ENCODE measurements around the gene HERC4.
"Not testable (repeated sequence)": the region's sequence is repeated elsewhere in the genome, so short reads cannot be mapped to it uniquely, and the experiment has no call there.

The HERC4 gene

DNA sequence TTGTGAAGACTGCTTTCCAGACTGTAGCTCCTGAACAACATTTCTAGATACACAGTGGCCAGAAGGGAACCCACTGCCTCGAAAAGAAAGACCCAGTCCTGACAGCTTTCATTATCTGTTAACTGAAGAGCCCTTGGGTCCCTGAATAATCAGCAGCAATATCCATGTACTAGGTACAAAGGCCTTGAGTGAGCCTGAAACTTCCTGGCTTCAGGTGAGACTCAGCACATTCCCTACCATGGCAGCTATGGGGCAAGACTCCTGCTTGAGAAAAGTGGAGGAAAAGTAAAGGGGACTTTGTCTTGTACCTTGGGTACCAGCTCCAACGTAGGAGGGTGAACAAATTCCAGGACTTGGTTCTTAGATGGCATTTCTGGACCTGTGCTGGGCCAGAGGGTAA, 97.8 kb downstream of the HERC4 start:
- TF ChIP-seq Cebpa-rat (IDR thresholded peaks at IDR 0.05), result no peak
- Histone ChIP-seq H3K27me3 (no peaks in the 10 kb centered on the region), H3K36me3 (peaks cover 75% of the 10 kb centered on the region), H4K20me1 (no peaks in the 10 kb centered on the region), H3K4me1 (no peaks in the 10 kb centered on the region), H3K9ac (no peak overlapping the region), H3K27ac (no peak overlapping the region), H3K9me3 (peaks cover 7% of the 10 kb centered on the region; the same call in 1 of the 2 replicates), H3K4me3 (no peak overlapping the region), H3K4me2 (no peak overlapping the region)

DNA sequence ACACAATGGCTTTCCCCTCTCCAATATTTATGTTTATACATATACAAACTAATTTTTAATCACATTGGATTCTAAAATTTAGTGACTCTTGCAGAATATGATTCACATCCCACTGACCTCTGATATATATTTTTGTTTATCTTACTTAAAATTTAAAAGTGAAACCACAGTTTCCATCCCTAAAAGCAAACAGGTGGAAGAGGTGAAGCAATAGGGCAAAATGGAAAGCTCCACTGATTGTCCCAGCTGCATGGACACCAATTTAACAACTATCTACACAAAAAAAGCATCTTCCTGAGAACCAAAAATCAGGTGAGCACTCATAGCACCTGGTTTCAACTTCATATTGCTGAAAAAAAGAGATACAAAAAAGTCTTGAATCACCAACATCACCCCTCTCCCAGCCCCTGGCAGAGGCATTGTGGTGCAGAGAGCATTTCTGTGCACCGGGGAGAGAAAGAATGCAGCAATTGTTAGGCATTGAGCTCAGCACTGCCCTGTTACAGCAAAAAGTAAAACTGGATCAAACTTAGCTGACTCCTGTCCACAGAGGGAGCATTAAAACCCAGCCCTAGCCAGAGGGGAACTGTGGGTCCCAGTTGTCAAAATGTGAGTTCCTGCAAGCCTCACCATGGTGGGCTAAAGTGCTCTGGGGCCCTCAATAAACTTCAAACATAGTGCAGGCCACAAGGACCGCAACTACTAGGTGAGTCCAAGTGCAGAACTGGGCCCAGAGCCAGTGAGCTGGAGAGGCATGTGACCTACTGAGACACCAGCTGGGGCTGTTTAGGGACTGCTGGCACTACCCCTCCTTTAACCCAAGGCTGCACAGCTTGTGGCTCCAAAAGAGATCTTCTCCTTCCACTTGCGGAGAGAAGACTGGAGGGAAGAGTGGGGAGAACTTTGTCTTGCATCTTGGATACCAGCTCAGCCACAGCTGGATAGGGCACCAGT, 98.5 kb downstream of the HERC4 start:
- peaks cover 81% of the 10 kb centered on the region for H3K36me3 ChIP-seq
- H3K27ac ChIP-seq, result no peak overlapping the region

DNA sequence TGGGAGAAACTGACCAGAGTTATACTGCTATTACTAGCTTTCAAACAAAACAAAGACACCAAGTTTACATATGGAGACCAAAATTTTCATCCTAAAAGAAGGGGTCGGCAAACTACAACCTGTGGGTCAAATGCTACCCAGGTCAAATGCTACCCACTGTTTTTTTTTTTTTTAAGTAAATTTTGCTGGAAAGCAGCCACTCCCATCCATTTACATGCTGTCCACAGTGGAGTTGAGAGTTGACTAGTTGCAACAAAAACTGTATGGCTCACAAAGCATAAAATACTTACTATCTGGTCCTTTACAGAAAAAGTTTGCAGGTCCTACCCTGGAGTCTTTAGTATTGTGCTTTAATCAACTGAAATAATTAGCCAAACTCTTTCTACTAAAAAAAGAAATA, 99.2 kb downstream of the HERC4 start:
- Histone ChIP-seq H3K4me3 (no peak overlapping the region), H3K27ac (no peak overlapping the region), H4K20me1 (no peaks in the 10 kb centered on the region), H3K36me3 (peaks cover 77% of the 10 kb centered on the region), H3K4me1 (no peaks in the 10 kb centered on the region), H3K9me3 (peaks cover 18% of the 10 kb centered on the region), H3K27me3 (no peaks in the 10 kb centered on the region), H3K4me2 (no peak overlapping the region), H3K9ac (no peak overlapping the region)
- TF ChIP-seq Cebpa-rat (IDR thresholded peaks at IDR 0.05), result no peak

More for the DNA sequence above, 98.5 kb downstream of the HERC4 start:
- no peak overlapping the region for H3K9ac ChIP-seq
- no peaks in the 10 kb centered on the region for H3K27me3 ChIP-seq
- no peak overlapping the region for H3K4me3 ChIP-seq
- peaks cover 14% of the 10 kb centered on the region for H3K9me3 ChIP-seq
- no peak overlapping the region for H3K4me2 ChIP-seq
- H4K20me1 ChIP-seq, result no peaks in the 10 kb centered on the region
- no peak for TF ChIP-seq Cebpa-rat (IDR thresholded peaks at IDR 0.05)
- no peaks in the 10 kb centered on the region for H3K4me1 ChIP-seq

DNA sequence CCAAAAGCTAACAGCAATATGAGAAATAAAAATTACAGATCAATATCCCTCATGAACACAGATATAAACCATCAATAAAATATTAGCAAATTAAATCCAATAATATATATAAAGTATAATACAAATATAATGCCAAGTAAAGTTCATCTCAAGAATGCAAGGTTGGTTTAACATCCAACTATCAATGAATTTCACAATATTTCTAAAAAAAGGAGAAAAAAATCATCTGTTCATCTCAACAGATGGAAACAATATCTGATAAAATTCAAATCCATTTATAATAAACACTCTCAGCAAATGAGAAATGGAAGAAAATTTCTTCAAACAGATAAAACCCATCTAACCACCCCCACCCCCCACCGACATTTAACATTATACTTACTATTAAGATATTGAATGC, 103.8 kb downstream of the HERC4 start:
- Histone ChIP-seq H4K20me1 (no peaks in the 10 kb centered on the region), H3K4me2 (no peak overlapping the region), H3K9me3 (peaks cover 18% of the 10 kb centered on the region), H3K36me3 (peaks cover 63% of the 10 kb centered on the region), H3K9ac (no peak overlapping the region), H3K4me3 (no peak overlapping the region), H3K27ac (no peak overlapping the region), H3K4me1 (no peaks in the 10 kb centered on the region), H3K27me3 (no peaks in the 10 kb centered on the region)
- TF ChIP-seq Cebpa-rat (IDR thresholded peaks at IDR 0.05), result no peak

DNA sequence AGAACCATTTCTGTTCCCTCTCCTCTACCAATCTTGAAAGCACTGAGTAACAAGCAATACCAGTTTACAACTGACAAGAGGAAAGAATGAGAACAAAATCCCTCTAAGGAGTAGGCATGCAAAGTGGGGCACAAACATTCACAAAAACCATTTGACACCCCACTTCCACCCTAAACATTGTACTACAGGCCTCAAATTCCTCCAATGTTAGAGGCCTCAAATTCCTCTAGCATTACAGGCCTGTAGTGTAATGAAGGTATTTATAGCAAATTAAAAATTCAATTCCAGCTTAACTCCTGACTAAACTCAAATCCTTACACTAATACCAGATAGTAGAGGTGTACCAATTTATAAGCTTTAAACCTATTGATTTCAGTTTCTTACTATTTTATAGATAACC, 105.2 kb downstream of the HERC4 start:
- Histone ChIP-seq H3K4me1 (no peaks in the 10 kb centered on the region), H3K27ac (no peak overlapping the region), H3K36me3 (peaks cover 67% of the 10 kb centered on the region), H3K9me3 (peaks cover 18% of the 10 kb centered on the region), H4K20me1 (no peaks in the 10 kb centered on the region), H3K9ac (no peak overlapping the region), H3K27me3 (no peaks in the 10 kb centered on the region), H3K4me2 (no peak overlapping the region), H3K4me3 (no peak overlapping the region)
- TF ChIP-seq Cebpa-rat (IDR thresholded peaks at IDR 0.05), result no peak

DNA sequence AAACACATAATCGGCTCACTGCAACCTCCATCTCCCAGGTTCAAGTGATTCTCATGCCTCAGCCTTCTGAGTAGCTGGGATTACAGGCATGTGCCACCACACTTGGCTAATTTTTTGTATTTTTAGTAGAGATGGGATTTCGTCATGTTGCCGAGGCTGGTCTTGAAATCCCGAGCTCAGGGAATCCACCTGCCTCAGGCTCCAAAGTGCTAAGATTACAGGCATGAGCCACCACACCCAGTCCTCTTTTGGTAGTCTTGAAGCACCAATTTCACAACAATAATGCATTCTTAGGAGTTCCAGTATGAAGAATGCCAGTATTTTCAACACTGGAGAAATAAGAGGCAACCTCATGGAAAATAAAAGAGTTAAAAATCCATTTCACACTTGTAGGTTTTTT, 109.0 kb downstream of the HERC4 start:
- H3K36me3 ChIP-seq, result peaks cover 44% of the 10 kb centered on the region
- H3K27ac ChIP-seq, H3K27me3 ChIP-seq: not testable (repeated sequence)

DNA sequence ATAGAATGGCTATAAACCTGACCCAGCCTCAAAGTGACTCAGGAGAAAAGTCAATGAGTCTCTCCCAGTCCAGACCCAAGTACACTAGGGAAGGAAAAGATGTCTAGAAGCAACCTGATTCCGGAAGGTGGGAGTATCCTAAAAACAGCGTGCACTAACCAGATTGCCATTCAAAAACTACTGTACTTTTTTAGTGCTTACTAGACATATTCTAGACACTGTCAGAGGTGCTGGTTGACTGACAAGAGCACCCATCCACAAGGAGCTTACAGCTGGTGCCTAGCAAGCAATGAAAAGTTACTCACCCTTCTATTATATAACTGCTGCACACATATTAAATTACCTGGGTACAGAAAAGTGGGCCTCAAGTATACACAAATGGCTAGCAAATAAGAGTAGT, 109.6 kb downstream of the HERC4 start:
- H3K27me3 ChIP-seq, result no peaks in the 10 kb centered on the region
- no peak for TF ChIP-seq Cebpa-rat (IDR thresholded peaks at IDR 0.05)
- no peak overlapping the region for H3K9ac ChIP-seq
- H3K27ac ChIP-seq, result no peak overlapping the region
- no peak overlapping the region for H3K4me3 ChIP-seq
- no peaks in the 10 kb centered on the region; the same call in 1 of the 2 replicates for H3K9me3 ChIP-seq
- peaks cover 49% of the 10 kb centered on the region for H3K36me3 ChIP-seq
- no peaks in the 10 kb centered on the region for H4K20me1 ChIP-seq
- no peaks in the 10 kb centered on the region for H3K4me1 ChIP-seq
- no peak overlapping the region for H3K4me2 ChIP-seq

More for the DNA sequence above, 109.0 kb downstream of the HERC4 start:
- not testable (repeated sequence) for H3K4me3 ChIP-seq, H3K9ac ChIP-seq, H3K9me3 ChIP-seq, H4K20me1 ChIP-seq, H3K4me2 ChIP-seq, H3K4me1 ChIP-seq

DNA sequence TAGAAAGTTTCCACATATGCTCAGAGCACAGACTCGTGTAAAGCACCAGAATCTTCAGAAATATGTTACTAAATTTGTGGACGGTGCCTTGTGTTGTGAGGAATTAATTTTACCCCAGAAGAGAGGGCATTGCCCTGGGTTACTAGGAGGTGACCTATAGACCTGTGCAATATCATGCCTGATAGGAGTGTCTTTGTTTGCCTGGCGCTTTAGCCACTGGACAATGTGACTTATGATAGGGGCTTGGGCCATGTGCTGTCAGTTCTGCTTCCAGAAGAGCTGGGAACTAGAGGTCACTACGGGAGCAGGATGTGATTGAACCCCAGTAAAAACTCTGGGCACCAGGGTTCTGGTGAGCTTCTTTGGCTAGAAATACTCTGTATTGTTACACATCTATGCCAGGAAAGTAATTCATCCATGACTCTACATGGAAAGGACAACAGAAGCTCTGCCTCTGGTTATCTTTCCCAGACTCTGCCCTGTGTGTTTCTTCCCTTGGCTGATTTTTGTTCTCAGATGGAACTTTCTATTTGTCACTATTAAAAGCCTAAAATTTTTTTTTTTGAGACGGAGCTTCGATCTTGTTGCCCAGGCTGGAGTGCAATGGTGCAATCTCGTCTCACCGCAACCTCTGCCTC, 115.1 kb downstream of the HERC4 start:
- no peaks in the 10 kb centered on the region for H3K4me1 ChIP-seq
- H3K4me2 ChIP-seq, result no peak overlapping the region
- H3K27me3 ChIP-seq, result no peaks in the 10 kb centered on the region
- no peak for TF ChIP-seq Cebpa-rat (IDR thresholded peaks at IDR 0.05)
- H3K4me3 ChIP-seq, result no peak overlapping the region
- peaks cover 11% of the 10 kb centered on the region; the same call in 1 of the 2 replicates for H3K36me3 ChIP-seq
- no peaks in the 10 kb centered on the region for H3K9me3 ChIP-seq
- no peaks in the 10 kb centered on the region for H4K20me1 ChIP-seq
- H3K9ac ChIP-seq, result no peak overlapping the region
- H3K27ac ChIP-seq, result no peak overlapping the region

DNA sequence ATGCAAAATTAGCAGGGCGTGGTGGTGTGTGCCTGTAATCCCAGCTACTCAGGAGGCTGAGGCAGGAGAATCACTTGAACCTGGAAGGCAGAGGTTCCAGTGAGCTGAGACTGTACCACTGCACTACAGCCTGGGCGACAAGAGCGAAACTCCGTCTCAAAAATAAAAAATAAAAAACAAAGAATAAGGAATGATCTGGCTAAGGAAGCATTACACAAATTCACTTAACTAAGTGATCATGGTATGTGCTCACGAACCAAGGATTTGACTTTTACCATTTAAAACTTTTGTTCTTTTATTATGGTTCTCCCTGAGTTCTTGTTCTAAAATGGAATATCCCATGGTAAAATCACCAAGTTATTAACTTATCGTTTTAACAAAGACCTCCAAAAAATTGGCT, 119.5 kb downstream of the HERC4 start:
- no peaks in the 10 kb centered on the region for H3K9me3 ChIP-seq
- H3K4me2 ChIP-seq, result no peak overlapping the region
- H3K36me3 ChIP-seq, result peaks cover 13% of the 10 kb centered on the region
- no peak overlapping the region for H3K4me3 ChIP-seq
- no peak overlapping the region for H3K27ac ChIP-seq
- H3K9ac ChIP-seq, result no peak overlapping the region
- TF ChIP-seq Cebpa-rat (IDR thresholded peaks at IDR 0.05), result no peak
- H4K20me1 ChIP-seq, result no peaks in the 10 kb centered on the region
- H3K27me3 ChIP-seq, result no peaks in the 10 kb centered on the region
- H3K4me1 ChIP-seq, result no peaks in the 10 kb centered on the region

DNA sequence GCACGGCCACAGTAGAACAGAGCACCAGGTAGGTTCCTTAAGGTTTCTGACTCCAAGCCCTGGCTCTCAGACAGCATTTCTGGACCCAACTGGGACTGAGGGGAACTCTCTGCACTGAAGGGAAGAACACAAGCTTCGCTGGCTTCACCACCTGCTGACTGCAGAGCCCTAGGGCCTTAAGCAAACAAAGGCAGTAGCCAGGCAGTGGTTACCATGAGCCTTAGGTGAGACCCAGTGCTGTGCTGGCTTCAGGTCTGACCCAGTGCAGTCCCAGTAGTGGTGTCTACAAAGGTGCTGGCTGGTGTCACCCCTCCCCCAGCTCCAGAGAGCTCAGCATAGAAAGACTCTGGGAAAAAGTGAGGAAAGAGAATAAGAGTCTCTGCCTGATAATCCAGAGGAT, 131.2 kb downstream of the HERC4 start:
- no peak overlapping the region for H3K4me2 ChIP-seq
- no peaks in the 10 kb centered on the region for H3K4me1 ChIP-seq
- no peak overlapping the region for H3K4me3 ChIP-seq
- no peaks in the 10 kb centered on the region for H3K27me3 ChIP-seq
- no peak for TF ChIP-seq Cebpa-rat (IDR thresholded peaks at IDR 0.05)
- H3K27ac ChIP-seq, result no peak overlapping the region
- peaks cover 12% of the 10 kb centered on the region for H3K9me3 ChIP-seq
- no peak overlapping the region for H3K9ac ChIP-seq
- H3K36me3 ChIP-seq, result peaks cover 67% of the 10 kb centered on the region
- no peaks in the 10 kb centered on the region for H4K20me1 ChIP-seq
